Large intestine (tissue), 3 donors: ENCODE results near the gene NUDT1. TPM values are rescaled to one million over a fixed set of nuclear protein-coding genes. Genes with fewer than 3 reads are reported as not detected.

Experiments used
- DNase-seq, 2 donors: peaks; one replicate each; pipeline versions ENCODE4 v3.0.0 to v3.0.0-alpha.2; 2013
- H3K27ac ChIP-seq: one replicate; pipeline ENCODE4 v1.5.1; 2013; ENCODE audit warnings: low read length
- H3K27me3 ChIP-seq: 2 replicates; pipeline ENCODE4 v1.6.1; 2013; ENCODE audit warnings: low read length; ENCODE audit not compliant: control insufficient read depth, insufficient read depth
- H3K36me3 ChIP-seq: 2 replicates; pipeline ENCODE4 v1.6.1; 2013; ENCODE audit warnings: low read length; ENCODE audit not compliant: control insufficient read depth, insufficient read depth
- H3K4me1 ChIP-seq: one replicate; pipeline ENCODE4 v1.6.1; 2013; ENCODE audit warnings: low read length; ENCODE audit not compliant: control insufficient read depth, insufficient read depth
- H3K4me3 ChIP-seq: one replicate; pipeline ENCODE4 v1.5.1; 2013; ENCODE audit warnings: low read length
- H3K9me3 ChIP-seq: one replicate; pipeline ENCODE4 v1.6.1; 2013; ENCODE audit warnings: mild to moderate bottlenecking, low read depth, low read length, moderate library complexity; ENCODE audit not compliant: control insufficient read depth
- WGBS: methylation state at CpG from one replicate; pipeline ENCODE4 v1.1.5; 2013; ENCODE audit warnings: low lambda C conversion rate; ENCODE audit not compliant: insufficient coverage; 5-methylcytosine and 5-hydroxymethylcytosine counted together
- polyA plus RNA-seq: library from polyadenylated mRNA; unstranded; fragments of 120-200 nt; gene quantifications from one replicate; pipeline ENCODE4 v1.2.1, GENCODE V29; 2013

NUDT1 gene
- polyA plus RNA-seq, 1 donor = 25.6 TPM

- Histone ChIP-seq H3K27me3 (no peaks in the 10 kb centered on the region), H3K9me3 (peaks cover 3% of the 10 kb centered on the region), H3K4me1 (peaks cover 3% of the 10 kb centered on the region), H3K27ac (no peak overlapping the region), H3K36me3 (peaks cover 39% of the 10 kb centered on the region), H3K4me3 (no peak overlapping the region)
- no peak for DNase-seq
- WGBS = no CpG with 5 or more reads among the region's 10 CpGs
Observed at GRCh38 chr7:2198760-2199159, 43.3 kb upstream of the NUDT1 start.

GRCh38 chr7:2199528-2199927, 42.5 kb upstream of the NUDT1 start:
- H3K27ac ChIP-seq = no peak overlapping the region
- peaks cover 3% of the 10 kb centered on the region for H3K9me3 ChIP-seq
- no peaks in the 10 kb centered on the region for H3K27me3 ChIP-seq
- H3K4me1 ChIP-seq = peaks cover 3% of the 10 kb centered on the region
- DNase-seq = no peak
- WGBS = no CpG with 5 or more reads among the region's 16 CpGs
- H3K4me3 ChIP-seq = no peak overlapping the region
- H3K36me3 ChIP-seq = peaks cover 39% of the 10 kb centered on the region

DNA sequence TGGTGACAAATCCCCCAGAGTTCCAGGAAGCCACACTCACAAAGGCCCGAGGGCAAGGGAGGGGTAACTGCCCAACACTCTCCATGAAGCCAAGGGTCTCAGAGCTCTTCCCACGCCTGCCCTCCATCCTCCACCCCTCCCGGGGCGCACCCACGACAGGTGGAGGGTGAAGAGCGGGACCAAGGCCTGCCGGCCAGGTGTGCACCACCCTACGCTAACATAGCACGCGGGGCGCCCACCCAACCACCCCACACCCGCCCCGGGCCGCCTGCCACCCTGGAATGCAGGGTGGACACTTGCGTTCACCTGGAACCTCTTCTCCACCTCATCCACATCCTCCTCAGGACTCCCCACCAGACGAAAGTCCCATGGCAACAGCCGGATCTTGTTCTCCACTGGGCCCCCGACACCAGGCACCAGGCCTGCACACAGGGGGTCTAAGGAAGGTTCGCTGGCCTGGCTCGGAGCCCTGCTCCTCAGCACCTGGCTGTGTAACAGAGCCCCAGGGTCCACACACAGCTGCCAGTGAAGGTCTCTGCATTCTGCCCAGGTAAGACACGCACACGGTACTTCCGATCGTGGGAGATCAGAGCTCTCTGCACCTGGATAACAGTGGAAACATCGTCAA, 42.0 kb upstream of the NUDT1 start:
- H3K27ac ChIP-seq = no peak overlapping the region
- H3K36me3 ChIP-seq = peaks cover 39% of the 10 kb centered on the region
- peaks cover 3% of the 10 kb centered on the region for H3K9me3 ChIP-seq
- H3K4me3 ChIP-seq = no peak overlapping the region
- WGBS = no CpG with 5 or more reads among the region's 25 CpGs
- DNase-seq = no peak
- peaks cover 3% of the 10 kb centered on the region for H3K4me1 ChIP-seq
- no peaks in the 10 kb centered on the region for H3K27me3 ChIP-seq

DNA sequence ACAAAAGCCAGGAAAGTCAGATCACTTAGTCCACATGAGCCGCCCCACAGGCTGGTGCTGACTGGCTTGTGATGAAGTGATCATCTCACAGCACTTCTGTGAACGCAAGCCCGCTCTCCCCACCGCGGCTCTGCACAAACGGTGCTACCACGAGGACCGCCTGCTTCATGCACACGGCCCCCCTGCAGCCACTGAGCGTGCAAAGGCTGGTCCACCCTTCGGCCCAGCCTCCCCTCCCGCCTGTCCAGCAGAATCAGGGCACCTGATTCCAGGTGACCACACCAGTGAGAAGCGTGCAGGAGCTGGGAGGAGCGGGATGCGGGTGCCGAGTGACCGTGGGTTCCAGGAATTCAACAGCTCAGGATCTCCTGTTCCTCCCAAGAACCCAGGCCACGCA, 41.4 kb upstream of the NUDT1 start:
- Histone ChIP-seq H3K4me1 (peaks cover 3% of the 10 kb centered on the region), H3K27ac (no peak overlapping the region), H3K27me3 (no peaks in the 10 kb centered on the region), H3K9me3 (peaks cover 3% of the 10 kb centered on the region), H3K36me3 (peaks cover 35% of the 10 kb centered on the region), H3K4me3 (no peak overlapping the region)
- 100% methylated on average over 1 of the region's 18 CpGs for WGBS
- no peak for DNase-seq

GRCh38 chr7:2201128-2201527, 40.9 kb upstream of the NUDT1 start:
- Histone ChIP-seq H3K9me3 (peaks cover 3% of the 10 kb centered on the region), H3K36me3 (peaks cover 30% of the 10 kb centered on the region), H3K27me3 (no peaks in the 10 kb centered on the region), H3K4me1 (peaks cover 3% of the 10 kb centered on the region), H3K27ac (no peak overlapping the region), H3K4me3 (no peak overlapping the region)
- no CpG with 5 or more reads among the region's 10 CpGs for WGBS
- DNase-seq = no peak

- Histone ChIP-seq H3K4me1 (peaks cover 3% of the 10 kb centered on the region), H3K9me3 (peaks cover 3% of the 10 kb centered on the region), H3K27me3 (no peaks in the 10 kb centered on the region), H3K27ac (no peak overlapping the region), H3K36me3 (peaks cover 25% of the 10 kb centered on the region), H3K4me3 (no peak overlapping the region)
- WGBS = no CpG with 5 or more reads among the region's 31 CpGs
- no peak for DNase-seq
Observed at GRCh38 chr7:2201686-2202360, 40.2 kb upstream of the NUDT1 start.

DNA sequence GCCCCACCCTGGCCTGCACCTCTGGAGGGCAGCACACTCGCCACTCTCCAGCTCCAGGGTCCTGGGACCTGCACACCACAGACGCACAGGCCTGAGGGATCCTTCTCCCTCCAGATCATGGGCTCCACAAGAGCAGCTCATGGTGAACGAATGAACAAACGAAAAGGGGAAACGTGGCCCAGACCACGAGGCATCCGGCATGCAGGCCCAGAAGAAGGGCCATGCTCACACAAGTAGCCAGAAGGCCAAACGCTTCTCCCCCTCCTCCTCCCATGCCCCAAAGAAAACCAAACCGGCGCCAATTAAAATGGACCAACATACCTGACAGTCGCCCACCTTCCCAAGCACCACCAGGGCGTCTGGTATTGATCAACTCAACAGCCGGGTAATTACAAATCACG, 39.7 kb upstream of the NUDT1 start:
- Histone ChIP-seq H3K27me3 (no peaks in the 10 kb centered on the region), H3K9me3 (peaks cover 1% of the 10 kb centered on the region), H3K4me3 (no peak overlapping the region), H3K36me3 (peaks cover 28% of the 10 kb centered on the region), H3K27ac (no peak overlapping the region), H3K4me1 (peaks cover 3% of the 10 kb centered on the region)
- no CpG with 5 or more reads among the region's 14 CpGs for WGBS
- no peak for DNase-seq

- H3K27me3 ChIP-seq = no peaks in the 10 kb centered on the region
- DNase-seq = no peak
- H3K4me1 ChIP-seq = peaks cover 3% of the 10 kb centered on the region
- H3K36me3 ChIP-seq = peaks cover 33% of the 10 kb centered on the region
- no peak overlapping the region for H3K4me3 ChIP-seq
- no CpG with 5 or more reads among the region's 20 CpGs for WGBS
- no peak overlapping the region for H3K27ac ChIP-seq
- H3K9me3 ChIP-seq = no peaks in the 10 kb centered on the region
Observed at GRCh38 chr7:2202901-2203765, 38.9 kb upstream of the NUDT1 start.

- Histone ChIP-seq H3K27ac (no peak overlapping the region), H3K4me3 (no peak overlapping the region), H3K36me3 (peaks cover 37% of the 10 kb centered on the region), H3K9me3 (no peaks in the 10 kb centered on the region), H3K27me3 (no peaks in the 10 kb centered on the region), H3K4me1 (peaks cover 3% of the 10 kb centered on the region)
- WGBS = no CpG with 5 or more reads among the region's 13 CpGs
- no peak for DNase-seq
Observed at GRCh38 chr7:2203766-2204300, 38.2 kb upstream of the NUDT1 start.

DNA sequence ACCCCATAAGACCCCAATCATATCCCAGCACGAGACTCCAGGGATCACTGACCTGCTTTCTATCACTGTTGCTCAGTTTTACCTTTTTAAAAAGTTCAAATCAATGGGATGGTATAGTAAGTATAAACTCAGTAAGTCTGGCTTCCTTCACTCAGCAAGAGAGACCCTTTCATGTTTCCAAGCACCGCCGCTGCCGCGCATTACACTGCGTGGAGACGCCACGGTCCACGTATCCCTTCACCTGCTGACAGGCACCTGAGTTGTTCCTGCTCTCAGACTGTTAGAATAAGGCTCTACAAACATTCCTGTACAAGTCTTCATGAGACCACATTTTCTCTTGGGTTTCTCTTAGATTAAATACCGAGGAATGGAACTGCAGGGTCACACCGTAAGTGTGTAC, 37.6 kb upstream of the NUDT1 start:
- peaks cover 3% of the 10 kb centered on the region for H3K4me1 ChIP-seq
- no peaks in the 10 kb centered on the region for H3K27me3 ChIP-seq
- 100% methylated on average over 1 of the region's 11 CpGs for WGBS
- no peak for DNase-seq
- H3K36me3 ChIP-seq = peaks cover 33% of the 10 kb centered on the region
- H3K4me3 ChIP-seq = no peak overlapping the region
- H3K27ac ChIP-seq = no peak overlapping the region
- no peaks in the 10 kb centered on the region for H3K9me3 ChIP-seq
